OCI-LY1 (cell line): ENCODE results near the gene ARHGEF37.

Source experiments
- H2AFZ ChIP-seq: fragments of 200-600 bp; sonication (generic), shearing (Covaris generic); 2 replicates; pipeline ENCODE4 v1.6.0; 2014; ENCODE audit warnings: antibody characterized with exemption, mild to moderate bottlenecking, low read length
- H3F3A ChIP-seq: fragments of 200-600 bp; sonication (generic), shearing (Covaris generic); 2 replicates; pipeline ENCODE4 v1.6.0; 2014; ENCODE audit warnings: mild to moderate bottlenecking, antibody characterized with exemption, low read length, moderate library complexity; ENCODE audit not compliant: insufficient read depth
- H3K27ac ChIP-seq: fragments of 200-600 bp; sonication (generic); 2 replicates; pipeline ENCODE4 v1.5.1; 2014; ENCODE audit warnings: low read length, mixed run types, mild to moderate bottlenecking, low read depth; ENCODE audit not compliant: poor library complexity, severe bottlenecking
- H3K27me3 ChIP-seq: fragments of 200-600 bp; sonication (generic); 2 replicates; pipeline ENCODE4 v1.6.0; 2014; ENCODE audit warnings: antibody characterized with exemption, mild to moderate bottlenecking, low read length, moderate library complexity; ENCODE audit not compliant: insufficient read depth
- H3K36me3 ChIP-seq: fragments of 200-600 bp; sonication (generic); 2 replicates; pipeline ENCODE4 v1.6.1; 2014; ENCODE audit warnings: mild to moderate bottlenecking, antibody characterized with exemption, low read length, moderate library complexity, mixed read lengths; ENCODE audit not compliant: insufficient read depth
- H3K4me1 ChIP-seq: fragments of 200-600 bp; sonication (generic); 2 replicates; pipeline ENCODE4 v1.5.1; 2014; ENCODE audit warnings: mild to moderate bottlenecking, low read length, moderate library complexity; ENCODE audit not compliant: insufficient read depth, severe bottlenecking
- H3K4me2 ChIP-seq: fragments of 200-600 bp; sonication (generic), shearing (Covaris generic); 2 replicates; pipeline ENCODE4 v1.6.1; 2014; ENCODE audit warnings: low read length
- H3K4me3 ChIP-seq: fragments of 200-600 bp; sonication (generic); 2 replicates; pipeline ENCODE4 v1.5.1; 2014; ENCODE audit warnings: low read length, low read depth, mild to moderate bottlenecking, mixed read lengths; ENCODE audit not compliant: poor library complexity, severe bottlenecking
- H3K79me2 ChIP-seq: fragments of 200-600 bp; shearing (Covaris generic); 2 replicates; pipeline ENCODE4 v1.6.1; 2016; ENCODE audit warnings: mixed run types, low read length, mixed read lengths; ENCODE audit not compliant: insufficient read depth
- H3K9ac ChIP-seq: fragments of 200-600 bp; sonication (generic), shearing (Covaris generic); 2 replicates; pipeline ENCODE4 v1.6.1; 2014; ENCODE audit warnings: mild to moderate bottlenecking, low read length, mixed read lengths
- H3K9me2 ChIP-seq: fragments of 200-600 bp; sonication (generic), shearing (Covaris generic); 2 replicates; pipeline ENCODE4 v1.6.1; 2014; ENCODE audit warnings: low read depth, mild to moderate bottlenecking, low read length, mixed read lengths
- H3K9me3 ChIP-seq: fragments of 200-600 bp; shearing (Covaris generic); 2 replicates; pipeline ENCODE4 v1.6.1; 2014; ENCODE audit warnings: low read length, mixed read lengths
- H4K20me1 ChIP-seq: fragments of 200-600 bp; sonication (generic), shearing (Covaris generic); 2 replicates; pipeline ENCODE4 v1.6.0; 2016; ENCODE audit warnings: mild to moderate bottlenecking, low read length; ENCODE audit not compliant: insufficient read depth
- EZH2 ChIP-seq: fragments of 200-600 bp; sonication (generic), shearing (Covaris generic); IDR thresholded peaks from 2 replicates; pipeline ENCODE4 v1.8.0; 2017; ENCODE audit warnings: borderline replicate concordance, mixed run types, mild to moderate bottlenecking, antibody characterized with exemption, low read length, moderate library complexity, mixed read lengths
- TF ChIP-seq, protein P1 (sequence below): fragments of 200-600 bp; sonication (generic), shearing (Covaris generic); IDR thresholded peaks from 2 replicates; pipeline ENCODE4 v1.5.1; 2017; ENCODE audit warnings: mild to moderate bottlenecking, antibody characterized with exemption, low read length, moderate library complexity, mixed read lengths

ARHGEF37 gene

DNA sequence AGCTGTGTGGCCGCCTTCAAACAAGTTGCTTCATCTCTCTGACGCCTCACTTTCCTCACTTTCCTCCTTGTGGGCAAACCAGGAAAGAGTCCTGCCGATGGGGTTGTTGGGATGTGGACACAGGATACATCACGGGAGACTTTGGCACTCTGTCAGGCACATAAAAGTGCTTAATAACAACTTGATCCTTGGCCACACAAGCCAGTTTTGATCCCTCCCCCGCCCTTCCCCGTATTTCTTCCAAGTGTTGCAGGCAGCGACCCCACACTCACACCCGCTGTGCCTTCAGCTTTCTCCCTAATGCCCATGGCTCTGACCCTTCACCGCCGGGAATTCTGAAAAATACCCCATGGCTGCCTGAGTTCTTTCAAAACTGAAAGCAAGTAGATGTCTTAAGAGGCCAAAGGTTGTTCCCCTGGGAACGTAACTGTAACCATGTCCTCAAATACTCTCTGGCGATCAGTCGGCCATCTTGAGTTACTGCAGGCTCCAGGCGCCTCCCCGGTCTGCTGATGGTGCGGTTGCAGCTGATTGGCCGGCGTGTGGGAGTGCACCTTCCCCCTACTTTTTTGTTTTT, 59.8 kb downstream of the ARHGEF37 start:
- TF ChIP-seq EZH2, result no peak
- TF ChIP-seq, protein P1, sequence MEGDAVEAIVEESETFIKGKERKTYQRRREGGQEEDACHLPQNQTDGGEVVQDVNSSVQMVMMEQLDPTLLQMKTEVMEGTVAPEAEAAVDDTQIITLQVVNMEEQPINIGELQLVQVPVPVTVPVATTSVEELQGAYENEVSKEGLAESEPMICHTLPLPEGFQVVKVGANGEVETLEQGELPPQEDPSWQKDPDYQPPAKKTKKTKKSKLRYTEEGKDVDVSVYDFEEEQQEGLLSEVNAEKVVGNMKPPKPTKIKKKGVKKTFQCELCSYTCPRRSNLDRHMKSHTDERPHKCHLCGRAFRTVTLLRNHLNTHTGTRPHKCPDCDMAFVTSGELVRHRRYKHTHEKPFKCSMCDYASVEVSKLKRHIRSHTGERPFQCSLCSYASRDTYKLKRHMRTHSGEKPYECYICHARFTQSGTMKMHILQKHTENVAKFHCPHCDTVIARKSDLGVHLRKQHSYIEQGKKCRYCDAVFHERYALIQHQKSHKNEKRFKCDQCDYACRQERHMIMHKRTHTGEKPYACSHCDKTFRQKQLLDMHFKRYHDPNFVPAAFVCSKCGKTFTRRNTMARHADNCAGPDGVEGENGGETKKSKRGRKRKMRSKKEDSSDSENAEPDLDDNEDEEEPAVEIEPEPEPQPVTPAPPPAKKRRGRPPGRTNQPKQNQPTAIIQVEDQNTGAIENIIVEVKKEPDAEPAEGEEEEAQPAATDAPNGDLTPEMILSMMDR, result no peak
- no peaks in the 10 kb centered on the region for H3K9me2 ChIP-seq
- H3K4me3 ChIP-seq, result peak overlapping the region; percentile 30
- no peaks in the 10 kb centered on the region for H3K79me2 ChIP-seq
- H3F3A ChIP-seq, result no peaks in the 10 kb centered on the region
- peak overlapping the region; percentile 43 for H3K4me2 ChIP-seq
- H2AFZ ChIP-seq, result peak overlapping the region; percentile 8
- no peak overlapping the region; the same call in 1 of the 2 replicates for H3K9ac ChIP-seq
- H3K27me3 ChIP-seq, result no peaks in the 10 kb centered on the region
- no peaks in the 10 kb centered on the region for H4K20me1 ChIP-seq
- no peaks in the 10 kb centered on the region for H3K36me3 ChIP-seq
- peaks cover 39% of the 10 kb centered on the region for H3K4me1 ChIP-seq
- H3K27ac ChIP-seq, result no peak overlapping the region
- no peaks in the 10 kb centered on the region for H3K9me3 ChIP-seq

DNA sequence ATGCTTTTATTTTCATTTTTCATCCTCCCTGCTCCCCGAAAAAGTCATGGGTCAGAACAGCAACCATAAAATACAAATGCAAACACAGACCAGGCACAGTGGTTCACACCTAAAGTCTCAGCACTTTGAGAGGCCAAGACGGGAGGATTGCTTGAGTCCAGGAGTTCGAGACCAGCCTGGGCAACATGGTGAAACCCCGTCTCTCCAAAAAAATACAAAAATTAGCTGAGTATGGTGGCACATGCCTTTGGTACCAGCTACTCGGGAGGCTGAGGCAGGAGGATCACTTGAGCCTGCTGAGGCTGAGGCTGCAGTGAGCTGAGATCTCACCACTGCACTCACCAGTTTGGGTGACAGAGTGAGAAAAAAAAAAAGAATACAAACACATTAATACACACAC, 60.3 kb downstream of the ARHGEF37 start:
- peak overlapping the region; percentile 30 for H3K4me3 ChIP-seq
- no peak overlapping the region for H3K27ac ChIP-seq
- H3K36me3 ChIP-seq, result no peaks in the 10 kb centered on the region
- H3F3A ChIP-seq, result no peaks in the 10 kb centered on the region
- no peaks in the 10 kb centered on the region for H3K79me2 ChIP-seq
- TF ChIP-seq, protein P1, result no peak
- peak overlapping the region; percentile 8 for H2AFZ ChIP-seq
- peaks cover 44% of the 10 kb centered on the region for H3K4me1 ChIP-seq
- no peaks in the 10 kb centered on the region for H3K9me2 ChIP-seq
- H3K4me2 ChIP-seq, result peak overlapping the region; percentile 43
- H3K9me3 ChIP-seq, result no peaks in the 10 kb centered on the region
- no peaks in the 10 kb centered on the region for H3K27me3 ChIP-seq
- no peak overlapping the region for H3K9ac ChIP-seq
- H4K20me1 ChIP-seq, result no peaks in the 10 kb centered on the region

DNA sequence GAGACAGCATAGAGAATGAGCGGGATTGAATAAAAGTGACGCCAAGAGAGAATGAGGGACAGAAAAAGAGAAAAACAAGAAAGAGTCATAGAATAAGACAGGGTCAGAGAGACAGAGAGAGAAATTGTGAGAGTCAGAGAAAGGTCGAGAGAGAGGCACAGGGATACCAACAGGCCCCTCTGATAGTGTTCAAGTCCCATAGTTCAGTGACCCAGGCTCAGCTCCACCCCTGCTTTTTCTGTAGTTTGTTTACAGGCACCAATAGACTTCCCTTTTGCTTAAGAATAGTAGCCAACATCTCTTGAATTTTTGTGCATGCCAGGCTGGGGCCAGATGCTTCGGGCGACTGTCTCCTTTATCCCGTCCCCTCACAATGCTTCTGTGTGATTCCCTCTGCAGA, 62.5 kb downstream of the ARHGEF37 start:
- H2AFZ ChIP-seq, result no peak overlapping the region
- TF ChIP-seq, protein P1, result no peak
- no peak for TF ChIP-seq EZH2
- no peaks in the 10 kb centered on the region for H3K36me3 ChIP-seq
- no peaks in the 10 kb centered on the region for H3K79me2 ChIP-seq
- no peaks in the 10 kb centered on the region for H3K9me3 ChIP-seq
- peaks cover 62% of the 10 kb centered on the region for H3K4me1 ChIP-seq
- H3K27me3 ChIP-seq, result no peaks in the 10 kb centered on the region
- H3K27ac ChIP-seq, result peak overlapping the region; percentile 16
- no peak overlapping the region; the same call in 1 of the 2 replicates for H3K4me2 ChIP-seq
- no peaks in the 10 kb centered on the region for H3F3A ChIP-seq
- H4K20me1 ChIP-seq, result no peaks in the 10 kb centered on the region
- H3K9me2 ChIP-seq, result no peaks in the 10 kb centered on the region
- no peak overlapping the region for H3K9ac ChIP-seq
- H3K4me3 ChIP-seq, result no peak overlapping the region
